NCI-H2196 treated with DMSO at 0.1 percent for 48 hours (cell line): ENCODE data around the gene PEX26.
"Not testable (repeated sequence)": the region's sequence is repeated elsewhere in the genome, so short reads cannot be mapped to it uniquely, and the experiment has no call there.

Experiments
- DNase-seq: peaks from one replicate; lab custom pipeline; 2025; ENCODE audit not compliant: unreplicated experiment; lab: John Stamatoyannopoulos, UW

Gene PEX26

GRCh38 chr22:18115906-18116371 is 38.1 kb downstream of the PEX26 start:
- no peak for DNase-seq

DNA sequence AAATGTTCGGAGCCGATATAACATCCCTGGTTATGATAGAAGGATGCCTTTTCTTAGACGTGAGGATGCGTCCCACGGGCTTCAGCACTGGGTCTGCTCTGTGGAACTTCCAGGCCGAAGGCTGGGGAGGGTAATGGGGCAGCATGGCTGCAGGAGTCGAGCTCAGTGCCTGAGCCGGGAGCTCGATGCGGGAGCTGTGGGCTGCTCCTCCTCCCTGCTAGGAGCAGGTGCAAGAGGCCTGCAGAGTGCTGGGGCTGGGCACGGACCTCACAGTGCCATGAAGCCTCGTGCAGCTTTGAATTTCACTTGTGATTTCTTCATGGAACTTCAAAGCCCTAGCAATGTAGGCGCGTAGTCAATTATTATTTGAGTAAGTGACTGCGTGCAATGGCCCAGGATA is 38.8 kb downstream of the PEX26 start:
- DNase-seq: no peak

GRCh38 chr22:18118345-18118915 is 40.6 kb downstream of the PEX26 start:
- DNase-seq: no peak

GRCh38 chr22:18119409-18120110 is 41.8 kb downstream of the PEX26 start:
- DNase-seq: no peak

GRCh38 chr22:18120857-18121256 is 43.1 kb downstream of the PEX26 start:
- no peak for DNase-seq

DNA sequence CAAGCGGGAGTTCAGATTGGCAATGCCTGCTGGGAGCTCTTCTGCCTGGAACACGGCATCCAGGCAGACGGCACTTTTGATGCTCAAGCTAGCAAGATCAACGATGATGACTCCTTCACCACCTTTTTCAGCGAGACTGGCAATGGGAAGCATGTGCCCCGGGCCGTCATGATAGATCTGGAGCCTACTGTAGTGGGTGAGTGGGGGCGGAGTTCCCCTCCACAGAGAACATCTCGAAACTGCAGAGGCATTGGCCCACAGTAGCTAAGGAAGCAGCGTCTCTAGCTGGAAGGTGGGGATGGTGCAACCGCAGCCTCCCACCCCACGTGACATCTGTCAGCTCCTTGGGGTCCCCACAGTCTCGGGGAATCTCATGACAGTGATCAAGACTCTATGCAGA is 43.7 kb downstream of the PEX26 start:
- no peak for DNase-seq

GRCh38 chr22:18121954-18122554 is 44.3 kb downstream of the PEX26 start:
- no peak for DNase-seq

DNA sequence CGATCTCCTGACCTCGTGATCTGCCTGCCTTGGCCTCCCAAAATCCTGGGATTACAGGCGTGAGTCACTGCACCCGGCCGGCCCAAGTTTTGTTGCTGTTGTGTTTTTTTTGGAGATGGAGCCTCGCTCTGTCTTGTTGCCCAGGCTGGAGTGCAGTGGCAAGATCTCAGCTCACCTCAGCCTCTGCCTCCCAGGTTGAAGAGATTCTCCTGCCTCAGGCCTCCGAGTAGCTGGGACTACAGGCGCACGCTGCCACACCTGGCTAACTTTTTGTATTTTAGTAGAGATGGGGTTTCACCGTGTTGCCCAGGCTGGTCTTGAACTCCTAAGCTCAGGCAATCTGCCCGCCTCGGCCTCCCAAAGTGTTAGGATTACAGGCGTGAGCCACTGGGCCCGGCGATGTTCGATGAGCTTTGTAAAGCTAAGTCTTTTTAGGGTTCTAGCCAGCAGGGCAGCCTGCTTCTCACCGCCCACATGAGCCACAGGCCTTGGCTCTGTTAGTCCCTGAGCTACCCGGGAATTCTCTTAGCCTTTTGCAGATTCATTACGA is 45.8 kb downstream of the PEX26 start:
- not testable (repeated sequence) for DNase-seq

DNA sequence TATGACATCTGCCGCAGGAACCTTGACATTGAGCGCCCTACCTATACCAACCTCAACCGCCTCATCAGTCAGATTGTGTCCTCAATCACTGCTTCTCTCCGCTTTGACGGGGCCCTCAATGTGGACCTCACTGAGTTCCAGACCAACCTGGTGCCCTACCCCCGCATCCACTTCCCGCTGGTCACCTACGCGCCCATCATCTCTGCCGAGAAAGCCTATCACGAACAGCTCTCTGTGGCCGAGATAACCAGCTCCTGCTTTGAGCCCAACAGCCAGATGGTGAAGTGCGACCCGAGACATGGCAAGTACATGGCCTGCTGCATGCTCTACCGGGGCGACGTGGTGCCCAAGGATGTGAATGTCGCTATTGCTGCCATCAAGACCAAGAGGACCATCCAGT is 48.8 kb downstream of the PEX26 start:
- no peak for DNase-seq

- DNase-seq: no peak
These were observed 52.2 kb downstream of the PEX26 start for GRCh38 chr22:18130018-18130417.

DNA sequence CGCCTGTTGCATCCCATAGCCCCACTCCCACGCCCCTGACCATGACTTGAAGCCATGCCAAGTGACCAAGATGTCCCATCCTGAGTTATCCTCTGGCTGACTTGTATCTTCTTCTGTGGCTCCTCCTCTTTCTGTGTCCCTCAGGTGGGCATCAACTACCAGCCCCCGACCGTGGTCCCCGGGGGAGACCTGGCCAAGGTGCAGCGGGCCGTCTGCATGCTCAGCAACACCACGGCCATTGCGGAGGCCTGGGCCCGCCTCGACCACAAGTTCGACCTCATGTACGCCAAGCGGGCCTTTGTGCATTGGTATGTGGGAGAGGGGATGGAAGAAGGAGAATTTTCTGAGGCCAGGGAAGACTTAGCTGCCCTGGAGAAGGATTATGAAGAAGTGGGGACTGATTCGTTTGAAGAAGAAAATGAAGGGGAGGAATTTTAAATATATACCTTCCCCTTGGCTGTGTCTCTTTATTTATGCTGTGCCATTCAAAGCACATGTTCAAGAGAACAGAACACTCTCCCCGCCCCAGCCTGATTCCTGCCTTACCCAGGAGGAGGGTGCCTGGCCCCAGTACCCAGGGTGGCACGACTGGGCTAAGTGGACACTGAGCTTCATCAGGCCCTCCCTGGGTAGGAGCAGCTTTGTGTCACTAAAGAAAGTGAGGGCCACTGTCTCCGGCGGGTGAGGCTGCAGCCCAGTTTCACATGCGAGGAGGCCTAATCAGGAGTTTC is 53.1 kb downstream of the PEX26 start:
- no peak for DNase-seq

DNA sequence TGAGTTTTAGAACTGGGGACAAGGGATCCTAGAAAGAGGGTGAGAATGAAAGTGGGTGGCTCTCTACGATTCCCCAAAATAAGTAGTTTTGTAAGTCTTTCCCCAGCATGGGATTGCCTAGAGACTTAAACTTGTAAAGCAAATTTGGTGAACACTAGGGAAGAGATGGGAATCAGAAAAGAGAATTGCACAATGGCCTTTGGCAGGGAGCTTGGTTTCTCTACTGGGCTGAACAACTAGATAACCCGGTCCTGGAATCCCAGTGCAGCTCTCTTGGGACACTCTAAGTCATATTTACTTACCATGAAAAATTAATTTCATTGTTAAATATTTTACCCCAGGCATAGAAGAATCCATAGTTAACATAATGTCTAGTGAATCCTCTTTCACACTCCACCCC is 55.7 kb downstream of the PEX26 start:
- no peak for DNase-seq

DNA sequence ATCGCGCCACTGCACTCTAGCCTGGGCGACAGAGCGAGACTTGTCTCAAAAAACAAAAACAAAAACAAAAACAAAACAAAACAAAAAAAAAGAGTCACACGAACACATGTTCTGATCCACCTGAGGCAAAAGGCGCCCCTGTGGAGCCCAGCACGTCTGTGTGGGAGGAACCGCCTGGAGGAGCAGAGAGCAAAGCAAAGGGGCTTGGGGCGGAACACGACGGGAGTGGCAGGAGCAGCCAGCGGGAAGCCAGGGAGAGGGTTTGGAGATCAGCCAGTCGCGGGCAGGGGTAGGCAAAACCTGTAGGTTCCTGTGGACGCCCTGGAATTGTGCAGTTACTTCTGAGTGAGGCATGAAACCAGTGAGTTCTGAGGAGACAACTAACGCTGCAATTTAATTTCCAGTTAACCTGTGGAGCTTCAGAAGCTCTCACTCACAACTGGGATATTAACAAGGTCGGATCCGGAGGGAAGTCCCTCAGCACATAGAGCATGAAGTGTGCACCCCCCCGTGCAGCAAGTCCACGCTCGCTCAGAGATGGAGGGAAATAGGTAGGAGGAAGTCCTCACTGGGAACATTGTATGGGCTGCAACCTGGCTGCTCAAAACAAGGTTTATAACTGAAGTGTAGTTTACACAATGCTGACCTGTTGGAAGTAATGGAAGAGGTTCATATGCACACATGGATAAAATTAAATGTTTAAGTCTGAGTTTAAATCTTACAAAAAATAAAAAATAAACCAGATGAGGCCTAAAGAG is 59.0 kb downstream of the PEX26 start:
- no peak for DNase-seq

DNA sequence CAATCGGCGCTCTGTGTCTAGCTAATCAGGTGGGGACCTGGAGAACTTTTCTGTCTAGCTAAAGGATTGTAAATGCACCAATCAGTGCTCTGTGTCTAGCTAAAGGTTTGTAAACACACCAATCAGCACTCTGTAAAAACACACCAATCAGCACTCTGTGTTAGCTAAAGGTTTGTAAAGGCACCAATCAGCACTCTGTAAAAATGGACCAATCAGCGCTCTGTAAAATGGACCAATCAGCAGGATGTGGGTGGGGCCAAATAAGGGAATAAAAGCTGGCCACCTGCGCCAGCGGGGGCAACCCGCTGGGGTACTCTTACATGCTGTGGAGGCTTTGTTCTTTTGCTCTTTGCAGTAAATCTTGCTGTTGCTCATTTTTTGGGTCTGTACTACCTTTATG is 63.2 kb downstream of the PEX26 start:
- not testable (repeated sequence) for DNase-seq

DNA sequence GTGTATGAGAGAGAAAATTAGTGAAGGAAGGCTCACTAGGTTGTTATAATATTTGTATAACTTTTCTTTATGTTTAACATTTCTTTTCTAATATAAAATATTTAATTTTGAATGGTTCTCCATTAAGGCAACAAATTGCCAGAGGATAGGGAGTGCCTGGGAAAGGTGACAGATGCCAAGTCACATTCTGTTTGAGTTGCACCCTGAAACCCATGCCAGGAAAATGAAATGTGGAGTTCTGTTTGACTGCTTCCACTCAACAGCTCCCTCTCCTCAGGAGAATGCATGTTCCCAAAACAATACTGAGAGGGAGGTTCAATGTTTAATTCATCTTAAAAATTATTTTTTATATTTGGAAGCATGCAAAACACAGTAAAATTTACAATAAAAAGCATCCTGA is 66.3 kb downstream of the PEX26 start:
- DNase-seq: no peak

- DNase-seq: no peak
These were observed 68.0 kb downstream of the PEX26 start for GRCh38 chr22:18145676-18146388.

- DNase-seq: no peak
These were observed 68.6 kb downstream of the PEX26 start for GRCh38 chr22:18146389-18146753.

- DNase-seq: no peak
These were observed 70.0 kb downstream of the PEX26 start for GRCh38 chr22:18147791-18148190.

- DNase-seq: no peak
These were observed 70.6 kb downstream of the PEX26 start for GRCh38 chr22:18148293-18148965.

- no peak for DNase-seq
These were observed 74.7 kb downstream of the PEX26 start for GRCh38 chr22:18152519-18152918.
